DMS153 treated with DMSO at 0.1 percent for 48 hours (cell line): ENCODE measurements around the gene LDLRAD4.

Source experiments
- DNase-seq: peaks from one replicate; lab custom pipeline; 2025; ENCODE audit not compliant: unreplicated experiment; lab: John Stamatoyannopoulos, UW

LDLRAD4 gene

GRCh38 chr18:13302457-13303225, 84.1 kb downstream of the LDLRAD4 start:
- no peak for DNase-seq

- no peak for DNase-seq
These were observed 85.3 kb downstream of the LDLRAD4 start for GRCh38 chr18:13303756-13304364.

GRCh38 chr18:13305301-13305700, 86.7 kb downstream of the LDLRAD4 start:
- no peak for DNase-seq

- DNase-seq, result no peak
These were observed 88.0 kb downstream of the LDLRAD4 start for GRCh38 chr18:13306583-13306982.

- no peak for DNase-seq
These were observed 89.8 kb downstream of the LDLRAD4 start for GRCh38 chr18:13308369-13308768.

- no peak for DNase-seq
These were observed 90.6 kb downstream of the LDLRAD4 start for GRCh38 chr18:13309031-13309747.

- DNase-seq, result no peak
These were observed 91.4 kb downstream of the LDLRAD4 start for GRCh38 chr18:13309748-13310670.

- DNase-seq, result no peak
These were observed 92.6 kb downstream of the LDLRAD4 start for GRCh38 chr18:13311193-13311592.

GRCh38 chr18:13312515-13312914, 94.0 kb downstream of the LDLRAD4 start:
- no peak for DNase-seq

GRCh38 chr18:13313006-13313686, 94.6 kb downstream of the LDLRAD4 start:
- no peak for DNase-seq

- no peak for DNase-seq
These were observed 96.4 kb downstream of the LDLRAD4 start for GRCh38 chr18:13315000-13315399.

- DNase-seq, result no peak
These were observed 97.5 kb downstream of the LDLRAD4 start for GRCh38 chr18:13316063-13316462.

- DNase-seq, result no peak
These were observed 99.2 kb downstream of the LDLRAD4 start for GRCh38 chr18:13317801-13318200.

GRCh38 chr18:13318731-13319501, 100.4 kb downstream of the LDLRAD4 start:
- no peak for DNase-seq

GRCh38 chr18:13319629-13320028, 101.1 kb downstream of the LDLRAD4 start:
- no peak for DNase-seq

- no peak for DNase-seq
These were observed 101.5 kb downstream of the LDLRAD4 start for GRCh38 chr18:13320096-13320495.

- DNase-seq, result no peak
These were observed 102.4 kb downstream of the LDLRAD4 start for GRCh38 chr18:13320891-13321425.

GRCh38 chr18:13321923-13322322, 103.4 kb downstream of the LDLRAD4 start:
- DNase-seq, result no peak

GRCh38 chr18:13323186-13323585, 104.6 kb downstream of the LDLRAD4 start:
- DNase-seq, result no peak
